IPS DF 6.9 (cell line): ENCODE data around the gene POLE.

Experiments
- DNase-seq: peaks from one replicate; pipeline ENCODE4 v3.0.0-alpha.2; 2013; ENCODE audit warnings: low read depth, low spot score
- H3K27ac ChIP-seq: one replicate; pipeline ENCODE4 v1.5.1; 2013; ENCODE audit warnings: low read length, control low read depth
- H3K27me3 ChIP-seq: 2 replicates; pipeline ENCODE4 v1.6.1; 2013; ENCODE audit warnings: mild to moderate bottlenecking, low read length; ENCODE audit not compliant: control insufficient read depth, insufficient read depth
- H3K36me3 ChIP-seq: 2 replicates; pipeline ENCODE4 v1.6.1; 2013; ENCODE audit warnings: low read length; ENCODE audit not compliant: control insufficient read depth, insufficient read depth
- H3K4me1 ChIP-seq: 2 replicates; pipeline ENCODE4 v1.6.1; 2013; ENCODE audit warnings: low read length; ENCODE audit not compliant: control insufficient read depth, insufficient read depth
- H3K4me3 ChIP-seq: 2 replicates; pipeline ENCODE4 v1.5.1; 2013; ENCODE audit warnings: mild to moderate bottlenecking, low read length
- H3K9me3 ChIP-seq: 2 replicates; pipeline ENCODE4 v1.6.1; 2013; ENCODE audit warnings: low read length, inconsistent platforms; ENCODE audit not compliant: control insufficient read depth, insufficient read depth
- WGBS: extraction: QIAGEN DNeasy Blood & Tissue Kit; methylation state at CpG from one replicate; pipeline ENCODE4 v1.1.7; 2013; ENCODE audit warnings: mixed read lengths, missing lambda C conversion rate; ENCODE audit not compliant: insufficient read length, insufficient coverage; 5-methylcytosine and 5-hydroxymethylcytosine counted together

Gene POLE

GRCh38 chr12:132651444-132652100 lies 35.6 kb downstream of the POLE start:
- Histone ChIP-seq H3K27me3 (no peaks in the 10 kb centered on the region), H3K9me3 (no peaks in the 10 kb centered on the region), H3K4me1 (no peaks in the 10 kb centered on the region), H3K27ac (no peak overlapping the region), H3K4me3 (no peak overlapping the region), H3K36me3 (peaks cover 26% of the 10 kb centered on the region)
- DNase-seq: no peak
- WGBS: no CpG with 5 or more reads among the region's 9 CpGs

GRCh38 chr12:132649226-132649945 lies 37.8 kb downstream of the POLE start:
- no peaks in the 10 kb centered on the region for H3K9me3 ChIP-seq
- H3K27me3 ChIP-seq: no peaks in the 10 kb centered on the region
- no peaks in the 10 kb centered on the region for H3K4me1 ChIP-seq
- no peak overlapping the region for H3K4me3 ChIP-seq
- no CpG with 5 or more reads among the region's 27 CpGs for WGBS
- no peak overlapping the region for H3K27ac ChIP-seq
- H3K36me3 ChIP-seq: peaks cover 26% of the 10 kb centered on the region
- DNase-seq: no peak

- Histone ChIP-seq H3K4me1 (no peaks in the 10 kb centered on the region), H3K27ac (no peak overlapping the region), H3K36me3 (peaks cover 29% of the 10 kb centered on the region), H3K27me3 (no peaks in the 10 kb centered on the region), H3K4me3 (no peak overlapping the region; the same call in 1 of the 2 replicates), H3K9me3 (no peaks in the 10 kb centered on the region)
- DNase-seq: no peak
- WGBS: no CpG with 5 or more reads among the region's 24 CpGs
Measured at GRCh38 chr12:132648616-132649225, 38.4 kb downstream of the POLE start.

GRCh38 chr12:132647858-132648257 lies 39.3 kb downstream of the POLE start:
- WGBS: no CpG with 5 or more reads among the region's 10 CpGs
- Histone ChIP-seq H3K9me3 (no peaks in the 10 kb centered on the region), H3K27me3 (no peaks in the 10 kb centered on the region), H3K4me3 (no peak overlapping the region), H3K36me3 (peaks cover 37% of the 10 kb centered on the region), H3K27ac (no peak overlapping the region), H3K4me1 (no peaks in the 10 kb centered on the region)
- DNase-seq: no peak

GRCh38 chr12:132646850-132647249 lies 40.3 kb downstream of the POLE start:
- H3K9me3 ChIP-seq: no peaks in the 10 kb centered on the region
- no peak for DNase-seq
- H3K4me1 ChIP-seq: no peaks in the 10 kb centered on the region
- H3K27ac ChIP-seq: no peak overlapping the region
- peaks cover 43% of the 10 kb centered on the region for H3K36me3 ChIP-seq
- no CpG with 5 or more reads among the region's 7 CpGs for WGBS
- H3K27me3 ChIP-seq: no peaks in the 10 kb centered on the region
- no peak overlapping the region for H3K4me3 ChIP-seq

- H3K27me3 ChIP-seq: no peaks in the 10 kb centered on the region
- H3K4me1 ChIP-seq: no peaks in the 10 kb centered on the region
- no peak overlapping the region for H3K27ac ChIP-seq
- H3K36me3 ChIP-seq: peaks cover 47% of the 10 kb centered on the region
- H3K9me3 ChIP-seq: no peaks in the 10 kb centered on the region
- DNase-seq: no peak
- H3K4me3 ChIP-seq: no peak overlapping the region
- no CpG with 5 or more reads among the region's 30 CpGs for WGBS
Measured at GRCh38 chr12:132642846-132643835, 44.0 kb downstream of the POLE start.

GRCh38 chr12:132641811-132642650 lies 45.1 kb downstream of the POLE start:
- H3K27me3 ChIP-seq: no peaks in the 10 kb centered on the region
- WGBS: no CpG with 5 or more reads among the region's 28 CpGs
- H3K9me3 ChIP-seq: no peaks in the 10 kb centered on the region
- DNase-seq: no peak
- H3K4me3 ChIP-seq: no peak overlapping the region
- peaks cover 46% of the 10 kb centered on the region for H3K36me3 ChIP-seq
- no peak overlapping the region for H3K27ac ChIP-seq
- H3K4me1 ChIP-seq: no peaks in the 10 kb centered on the region

GRCh38 chr12:132640936-132641335 lies 46.2 kb downstream of the POLE start:
- Histone ChIP-seq H3K9me3 (no peaks in the 10 kb centered on the region), H3K36me3 (peaks cover 49% of the 10 kb centered on the region), H3K4me3 (no peak overlapping the region), H3K27me3 (no peaks in the 10 kb centered on the region), H3K27ac (no peak overlapping the region), H3K4me1 (no peaks in the 10 kb centered on the region)
- no peak for DNase-seq
- WGBS: no CpG with 5 or more reads among the region's 10 CpGs

GRCh38 chr12:132639956-132640520 lies 47.1 kb downstream of the POLE start:
- no peak for DNase-seq
- no peaks in the 10 kb centered on the region for H3K9me3 ChIP-seq
- H3K27ac ChIP-seq: no peak overlapping the region
- H3K27me3 ChIP-seq: no peaks in the 10 kb centered on the region
- no peaks in the 10 kb centered on the region for H3K4me1 ChIP-seq
- peaks cover 57% of the 10 kb centered on the region for H3K36me3 ChIP-seq
- WGBS: no CpG with 5 or more reads among the region's 12 CpGs
- H3K4me3 ChIP-seq: no peak overlapping the region
